Activated naive CD4-positive, alpha-beta T cell treated with anti-CD3 and anti-CD28 coated beads, Interleukin-2, amount 10 ng/mL, durations not matched to agents 7 days and 5 days (primary cell): ENCODE results near the gene SYNGR1.
A peak's percentile ranks its signal among the peaks of the same experiment; 100 is the strongest.

Experiments used
- CTCF ChIA-PET: fragments of 350-600 bp; sonication (Branson Sonifier 250); formaldehyde crosslinking; loops from one replicate; lab custom pipeline; 2021; ENCODE audit warnings: antibody characterized with exemption; lab: Charles Lee
- DNase-seq: peaks from one replicate; pipeline ENCODE4 v3.0.0-alpha.2; 2020
- H3K27ac Mint-ChIP-seq: one replicate; pipeline ENCODE4 v1.8.0; 2021; ENCODE audit warnings: mild to moderate bottlenecking, moderate library complexity, mixed read lengths
- H3K27me3 Mint-ChIP-seq: one replicate; pipeline ENCODE4 v1.8.0; 2021; ENCODE audit warnings: mild to moderate bottlenecking, mixed read lengths
- H3K36me3 Mint-ChIP-seq: one replicate; pipeline ENCODE4 v1.8.0; 2021; ENCODE audit warnings: mixed read lengths
- H3K4me1 Mint-ChIP-seq: one replicate; pipeline ENCODE4 v1.8.0; 2021; ENCODE audit warnings: mixed read lengths
- H3K4me3 Mint-ChIP-seq: one replicate; pipeline ENCODE4 v1.8.0; 2021; ENCODE audit warnings: mild to moderate bottlenecking, moderate library complexity, mixed read lengths
- H3K9me3 Mint-ChIP-seq: one replicate; pipeline ENCODE4 v1.8.0; 2021; ENCODE audit warnings: mixed read lengths

SYNGR1 gene

GRCh38 chr22:39422101-39422500 lies 72.3 kb downstream of the SYNGR1 start:
- CTCF ChIA-PET: no interaction called here
- peaks cover 62% of the 10 kb centered on the region for H3K36me3 Mint-ChIP-seq

GRCh38 chr22:39422721-39423120 lies 72.9 kb downstream of the SYNGR1 start:
- CTCF ChIA-PET: no interaction called here
- H3K4me1 Mint-ChIP-seq: peaks cover 10% of the 10 kb centered on the region
- peaks cover 67% of the 10 kb centered on the region for H3K36me3 Mint-ChIP-seq

More at GRCh38 chr22:39422101-39422500, 72.3 kb downstream of the SYNGR1 start:
- no peak overlapping the region for H3K27ac Mint-ChIP-seq
- peaks cover 10% of the 10 kb centered on the region for H3K4me1 Mint-ChIP-seq
- H3K9me3 Mint-ChIP-seq: no peaks in the 10 kb centered on the region
- no peak for DNase-seq
- H3K27me3 Mint-ChIP-seq: no peaks in the 10 kb centered on the region
- H3K4me3 Mint-ChIP-seq: no peak overlapping the region

GRCh38 chr22:39423976-39424375 lies 74.2 kb downstream of the SYNGR1 start:
- H3K36me3 Mint-ChIP-seq: peaks cover 64% of the 10 kb centered on the region
- H3K9me3 Mint-ChIP-seq: no peaks in the 10 kb centered on the region
- H3K4me3 Mint-ChIP-seq: no peak overlapping the region
- DNase-seq: no peak
- no peak overlapping the region for H3K27ac Mint-ChIP-seq
- H3K27me3 Mint-ChIP-seq: no peaks in the 10 kb centered on the region
- CTCF ChIA-PET: interaction anchor here (1.0 kb wide), 1 partner anchor 38 kb away, joined by 3 read pairs; no protein-coding TSS in a partner anchor
- peaks cover 6% of the 10 kb centered on the region for H3K4me1 Mint-ChIP-seq

More at GRCh38 chr22:39422721-39423120, 72.9 kb downstream of the SYNGR1 start:
- DNase-seq: no peak
- H3K9me3 Mint-ChIP-seq: no peaks in the 10 kb centered on the region
- H3K27ac Mint-ChIP-seq: peak overlapping the region; percentile 19
- H3K27me3 Mint-ChIP-seq: no peaks in the 10 kb centered on the region
- no peak overlapping the region for H3K4me3 Mint-ChIP-seq

GRCh38 chr22:39426380-39427043 lies 76.7 kb downstream of the SYNGR1 start:
- Mint-ChIP-seq H3K27me3 (no peaks in the 10 kb centered on the region), H3K4me3 (no peak overlapping the region), H3K36me3 (peaks cover 49% of the 10 kb centered on the region), H3K4me1 (peaks cover 4% of the 10 kb centered on the region), H3K9me3 (no peaks in the 10 kb centered on the region), H3K27ac (no peak overlapping the region)
- CTCF ChIA-PET: no interaction called here
- DNase-seq: no peak

GRCh38 chr22:39427751-39428596 lies 78.2 kb downstream of the SYNGR1 start:
- Mint-ChIP-seq H3K36me3 (peaks cover 46% of the 10 kb centered on the region), H3K9me3 (no peaks in the 10 kb centered on the region), H3K4me3 (no peak overlapping the region), H3K27ac (no peak overlapping the region), H3K4me1 (no peaks in the 10 kb centered on the region), H3K27me3 (no peaks in the 10 kb centered on the region)
- CTCF ChIA-PET: no interaction called here
- DNase-seq: no peak

GRCh38 chr22:39428597-39429071 lies 78.8 kb downstream of the SYNGR1 start:
- Mint-ChIP-seq H3K9me3 (no peaks in the 10 kb centered on the region), H3K4me1 (no peaks in the 10 kb centered on the region), H3K4me3 (no peak overlapping the region), H3K27ac (no peak overlapping the region), H3K27me3 (no peaks in the 10 kb centered on the region), H3K36me3 (peaks cover 45% of the 10 kb centered on the region)
- CTCF ChIA-PET: no interaction called here
- DNase-seq: no peak

- Mint-ChIP-seq H3K4me1 (no peaks in the 10 kb centered on the region), H3K27me3 (no peaks in the 10 kb centered on the region), H3K9me3 (no peaks in the 10 kb centered on the region), H3K4me3 (no peak overlapping the region), H3K27ac (no peak overlapping the region), H3K36me3 (peaks cover 44% of the 10 kb centered on the region)
- CTCF ChIA-PET: no interaction called here
- no peak for DNase-seq
These were observed 79.4 kb downstream of the SYNGR1 start for GRCh38 chr22:39429186-39429585.

- Mint-ChIP-seq H3K36me3 (peaks cover 42% of the 10 kb centered on the region), H3K27me3 (no peaks in the 10 kb centered on the region), H3K9me3 (no peaks in the 10 kb centered on the region), H3K4me1 (no peaks in the 10 kb centered on the region), H3K4me3 (no peak overlapping the region), H3K27ac (no peak overlapping the region)
- CTCF ChIA-PET: no interaction called here
- DNase-seq: no peak
These were observed 80.3 kb downstream of the SYNGR1 start for GRCh38 chr22:39429916-39430575.

- no peak for DNase-seq
- Mint-ChIP-seq H3K27ac (no peak overlapping the region), H3K27me3 (no peaks in the 10 kb centered on the region), H3K9me3 (no peaks in the 10 kb centered on the region), H3K36me3 (peaks cover 42% of the 10 kb centered on the region), H3K4me3 (no peak overlapping the region), H3K4me1 (no peaks in the 10 kb centered on the region)
- CTCF ChIA-PET: no interaction called here
These were observed 80.9 kb downstream of the SYNGR1 start for GRCh38 chr22:39430576-39431150.

- Mint-ChIP-seq H3K4me3 (no peak overlapping the region), H3K27ac (no peak overlapping the region), H3K36me3 (peaks cover 38% of the 10 kb centered on the region), H3K27me3 (no peaks in the 10 kb centered on the region), H3K9me3 (no peaks in the 10 kb centered on the region), H3K4me1 (no peaks in the 10 kb centered on the region)
- CTCF ChIA-PET: no interaction called here
- no peak for DNase-seq
These were observed 81.5 kb downstream of the SYNGR1 start for GRCh38 chr22:39431216-39431801.

GRCh38 chr22:39431821-39432251 lies 82.0 kb downstream of the SYNGR1 start:
- no peak overlapping the region for H3K27ac Mint-ChIP-seq
- peaks cover 34% of the 10 kb centered on the region for H3K36me3 Mint-ChIP-seq
- no peak for DNase-seq
- CTCF ChIA-PET: no interaction called here
- H3K4me3 Mint-ChIP-seq: no peak overlapping the region
- H3K9me3 Mint-ChIP-seq: no peaks in the 10 kb centered on the region
- no peaks in the 10 kb centered on the region for H3K4me1 Mint-ChIP-seq
- H3K27me3 Mint-ChIP-seq: no peaks in the 10 kb centered on the region

- peaks cover 4% of the 10 kb centered on the region for H3K4me1 Mint-ChIP-seq
- H3K36me3 Mint-ChIP-seq: peaks cover 29% of the 10 kb centered on the region
- H3K27me3 Mint-ChIP-seq: peaks cover 3% of the 10 kb centered on the region
- no peak overlapping the region for H3K27ac Mint-ChIP-seq
- CTCF ChIA-PET: no interaction called here
- H3K9me3 Mint-ChIP-seq: no peaks in the 10 kb centered on the region
- no peak for DNase-seq
- H3K4me3 Mint-ChIP-seq: no peak overlapping the region
These were observed 82.6 kb downstream of the SYNGR1 start for GRCh38 chr22:39432361-39432811.

GRCh38 chr22:39433476-39434242 lies 83.9 kb downstream of the SYNGR1 start:
- peaks cover 14% of the 10 kb centered on the region for H3K27me3 Mint-ChIP-seq
- H3K4me3 Mint-ChIP-seq: no peak overlapping the region
- H3K9me3 Mint-ChIP-seq: no peaks in the 10 kb centered on the region
- H3K36me3 Mint-ChIP-seq: peaks cover 18% of the 10 kb centered on the region
- CTCF ChIA-PET: no interaction called here
- peaks cover 15% of the 10 kb centered on the region for H3K4me1 Mint-ChIP-seq
- no peak for DNase-seq
- H3K27ac Mint-ChIP-seq: peak overlapping the region; percentile 73
